DND-41 (cell line): ENCODE results near the gene DYRK1A.

Experiments
- CTCF ChIP-seq: IDR thresholded peaks from 2 replicates; pipeline ENCODE4 v1.5.1; 2012; ENCODE audit warnings: borderline replicate concordance, low read length, moderate library complexity, mild to moderate bottlenecking; ENCODE audit not compliant: poor library complexity, severe bottlenecking; ENCODE audit errors: extremely low read depth
- EZH2 ChIP-seq: IDR thresholded peaks from 3 replicates; pipeline ENCODE4 v1.6.1; 2012; ENCODE audit warnings: borderline replicate concordance, low read depth, mild to moderate bottlenecking, moderate library complexity, low read length, inconsistent platforms; ENCODE audit not compliant: severe bottlenecking

- TF ChIP-seq CTCF = no peak
- no peak for TF ChIP-seq EZH2
These were observed 118.2 kb downstream of the DYRK1A start for GRCh38 chr21:37484535-37485474.
